NCI-H446 (cell line): Measurements from ENCODE around the gene UMAD1.
"Not testable (repeated sequence)": the region's sequence is repeated elsewhere in the genome, so short reads cannot be mapped to it uniquely, and the experiment has no call there.

Experiments used
- DNase-seq, 2 experiments: peaks; one replicate each; lab custom pipeline; 2025; lab: John Stamatoyannopoulos, UW

Gene UMAD1

DNA sequence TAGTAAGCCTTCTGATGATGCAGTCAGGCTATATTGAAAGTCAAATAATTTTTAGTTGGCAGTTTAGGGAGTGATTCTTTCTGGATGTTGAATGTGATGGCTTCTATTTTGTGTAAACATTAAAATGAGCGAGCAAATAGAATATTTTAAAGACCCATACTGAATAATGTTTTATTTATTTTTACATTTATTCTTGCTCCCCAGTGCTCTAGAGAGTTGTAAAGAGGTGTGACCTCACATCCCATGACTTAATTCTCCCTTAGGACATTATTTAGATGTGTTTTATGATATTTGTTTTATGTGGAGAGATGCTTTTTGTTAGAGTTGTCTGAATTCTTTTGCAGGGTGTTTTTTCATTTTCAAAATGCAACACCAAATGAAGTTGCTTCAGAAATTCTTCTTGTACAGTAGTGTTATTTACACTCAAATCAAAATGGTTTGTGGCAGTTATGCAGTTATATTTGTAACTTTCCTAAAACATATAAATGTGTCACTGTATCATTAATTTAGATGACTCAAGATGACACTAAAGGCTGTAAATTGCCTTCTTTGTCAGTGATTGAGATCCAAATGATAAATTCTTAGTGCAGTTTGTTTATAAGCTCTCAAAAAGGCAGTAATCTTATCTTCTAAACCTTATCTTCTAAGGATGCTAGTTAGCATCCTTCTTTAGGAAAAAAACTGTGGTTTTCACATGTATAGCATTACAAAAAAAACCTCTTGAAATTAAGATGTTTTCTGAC, 12.4 kb downstream of the UMAD1 start:
- DNase-seq, result no peak

DNA sequence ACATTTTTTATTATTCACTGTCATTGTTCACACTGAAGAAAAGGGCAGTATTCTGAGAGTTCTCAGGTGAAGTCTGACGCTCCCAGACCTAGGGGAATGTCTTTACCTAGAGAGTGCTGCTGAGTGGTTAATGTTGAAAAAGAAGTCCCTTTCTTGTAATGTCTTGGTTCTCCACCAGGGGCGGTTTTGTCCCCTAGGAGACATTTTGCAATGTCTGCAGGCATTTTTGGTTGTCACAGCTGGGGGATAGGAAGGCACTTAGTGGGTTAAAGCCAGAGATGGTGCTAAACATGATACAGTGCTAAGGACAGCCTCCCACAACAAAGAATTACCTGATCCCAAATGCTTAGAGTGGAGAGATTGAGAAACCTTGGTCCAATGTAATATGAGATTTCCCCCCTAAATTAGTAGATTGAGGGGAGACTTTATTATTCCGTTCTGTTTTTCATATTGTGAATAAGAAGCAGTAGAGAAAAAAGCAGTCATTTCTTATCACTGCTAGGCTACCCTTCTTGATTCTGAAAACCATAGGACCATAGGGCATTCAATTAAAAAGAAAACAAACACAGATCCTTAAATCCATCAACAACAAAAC, 13.1 kb downstream of the UMAD1 start:
- DNase-seq, result no peak

DNA sequence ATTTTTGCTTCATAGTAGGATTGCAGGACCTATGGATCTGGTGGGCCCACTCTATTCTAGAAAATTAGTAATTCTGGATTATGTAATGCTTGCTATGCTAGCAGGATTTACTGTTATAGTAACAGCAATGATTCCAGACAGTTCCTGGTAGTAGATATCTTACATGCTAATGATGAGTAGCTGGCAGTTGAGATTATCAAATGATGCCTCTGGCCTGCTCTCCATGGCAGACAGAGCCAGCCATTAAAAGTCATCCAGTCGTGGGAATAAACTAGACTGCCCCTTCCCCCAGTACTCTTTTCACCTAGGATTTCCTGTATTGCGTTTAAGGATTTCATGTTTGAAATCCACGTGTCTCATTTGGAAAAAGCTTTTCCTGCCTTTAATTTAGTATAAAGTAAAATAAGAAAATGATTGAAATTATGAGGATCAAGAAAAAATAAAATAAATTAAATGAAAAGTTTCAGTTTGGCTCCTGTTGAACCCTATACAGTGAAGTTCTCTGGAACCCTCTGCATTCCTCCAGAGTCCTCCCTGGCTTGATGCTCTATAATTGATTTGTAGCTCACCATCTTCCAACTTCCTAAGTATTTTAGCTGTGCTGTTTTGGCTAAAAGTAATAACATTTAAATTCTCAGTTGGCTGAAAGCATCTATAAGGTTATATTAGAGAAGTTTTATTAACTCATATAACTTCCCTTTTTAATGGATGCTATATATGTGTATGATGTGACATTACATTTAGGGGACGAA, 14.6 kb downstream of the UMAD1 start:
- no peak for DNase-seq

DNA sequence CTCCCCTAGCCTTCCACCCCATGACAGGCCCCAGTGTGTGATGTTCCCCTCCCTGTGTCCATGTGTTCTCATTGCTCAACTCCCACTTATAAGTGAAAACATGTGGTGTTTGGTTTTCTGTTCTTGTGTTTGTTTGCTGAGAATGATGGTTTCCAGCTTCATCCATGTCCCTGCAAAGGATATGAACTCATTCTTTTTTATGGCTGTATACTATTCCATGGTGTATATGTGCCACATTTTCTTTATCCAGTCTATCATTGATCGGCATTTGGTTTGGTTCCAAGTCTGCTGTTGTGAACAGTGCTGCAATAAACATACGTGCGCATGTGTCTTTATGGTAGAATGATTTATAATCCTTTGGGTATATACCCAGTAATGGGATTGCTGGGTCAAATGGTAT, 15.9 kb downstream of the UMAD1 start:
- DNase-seq, result not testable (repeated sequence)

DNA sequence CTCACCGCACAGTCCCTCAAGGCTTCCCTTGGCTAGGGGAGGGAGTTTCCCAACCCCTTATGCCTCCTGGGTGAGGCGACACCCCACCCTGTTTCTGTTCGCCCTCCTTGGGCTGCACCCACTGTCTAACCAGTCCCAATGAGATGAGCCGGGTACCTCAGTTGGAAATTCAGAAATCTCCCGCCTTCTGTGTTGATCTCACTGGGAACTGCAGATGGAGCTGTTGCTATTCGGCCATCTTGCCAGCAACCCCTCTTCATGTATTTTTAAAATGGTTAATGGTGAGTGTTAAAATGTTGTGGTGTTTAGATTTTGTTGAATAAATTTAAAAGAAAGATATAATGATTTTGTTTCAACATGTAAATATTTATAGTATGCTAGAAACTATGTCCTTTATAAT, 22.0 kb downstream of the UMAD1 start:
- peak in 1 of 2 experiments; percentile 40 for DNase-seq

DNA sequence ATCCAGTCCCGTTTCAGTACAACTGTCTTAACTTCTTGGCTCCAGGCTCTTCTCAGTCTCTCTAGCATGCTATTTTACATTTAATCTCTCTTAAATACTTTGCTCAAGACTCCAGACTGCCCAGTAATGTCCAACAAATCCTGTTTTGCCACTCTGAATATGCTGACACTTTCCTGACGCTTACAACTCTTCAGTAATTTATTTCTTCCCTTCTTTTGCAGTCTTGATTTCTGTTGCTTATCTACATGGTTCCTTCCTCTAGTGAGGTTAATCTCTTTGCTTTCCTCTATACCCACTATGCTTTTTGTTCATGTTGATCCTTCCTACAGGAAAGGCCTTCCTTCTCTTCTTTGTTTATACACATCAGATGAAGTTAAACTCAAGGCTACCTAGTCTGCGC, 23.7 kb downstream of the UMAD1 start:
- DNase-seq, result no peak

DNA sequence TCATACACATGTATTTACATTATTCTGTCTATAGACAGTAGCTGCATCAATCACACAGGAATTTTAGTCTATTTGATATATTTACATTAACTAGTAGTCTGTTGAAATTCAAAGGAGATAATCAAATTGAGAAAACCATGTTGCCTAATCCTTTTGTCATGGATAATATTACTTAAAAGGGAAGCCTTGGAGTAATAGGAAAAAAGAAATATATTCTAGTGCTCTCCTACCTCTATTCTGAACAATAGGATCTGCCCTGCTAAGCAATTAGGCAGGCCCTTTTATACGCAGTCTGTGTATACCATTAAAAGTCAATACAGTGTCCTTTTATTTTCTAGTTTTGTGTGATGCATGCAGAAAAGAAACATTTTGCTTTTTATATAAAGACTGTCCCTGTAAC, 24.5 kb downstream of the UMAD1 start:
- no peak for DNase-seq

DNA sequence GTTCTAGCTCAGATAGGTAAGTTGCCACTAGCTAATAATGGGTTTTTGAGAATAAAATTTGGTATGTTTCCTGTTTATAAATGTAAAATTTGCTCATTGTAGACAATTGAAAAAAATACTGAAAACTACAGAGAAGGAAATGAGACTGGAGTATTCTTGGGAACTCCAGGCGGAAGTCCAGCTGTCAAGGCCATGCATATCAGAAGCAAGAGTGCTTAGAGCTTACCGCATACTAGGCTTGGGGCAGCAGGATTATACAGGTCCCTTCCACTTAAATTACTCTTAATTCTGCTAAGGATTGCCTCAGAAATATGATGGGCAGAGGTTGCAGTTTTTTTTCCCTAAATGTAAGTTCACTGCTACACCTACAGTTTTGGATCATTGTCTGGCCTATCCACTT, 26.6 kb downstream of the UMAD1 start:
- no peak for DNase-seq

DNA sequence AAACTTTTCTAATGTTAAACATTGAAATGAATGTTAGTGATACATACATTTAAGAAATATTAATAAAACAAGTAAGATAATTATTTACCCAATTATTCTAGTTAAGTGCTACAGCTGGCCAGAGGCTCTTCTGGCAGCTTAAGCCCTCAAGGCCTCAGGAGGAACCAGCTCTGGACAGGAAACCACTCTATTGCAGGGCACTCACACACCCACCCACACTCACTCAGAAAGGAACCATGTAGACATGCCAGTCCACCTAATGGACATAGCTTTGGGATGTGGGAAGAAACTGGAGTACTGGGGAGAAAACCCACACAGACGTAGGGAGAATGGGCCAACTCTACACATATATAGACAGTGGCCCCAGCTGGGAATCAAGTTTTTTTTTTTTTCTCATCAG, 28.2 kb downstream of the UMAD1 start:
- DNase-seq, result no peak

DNA sequence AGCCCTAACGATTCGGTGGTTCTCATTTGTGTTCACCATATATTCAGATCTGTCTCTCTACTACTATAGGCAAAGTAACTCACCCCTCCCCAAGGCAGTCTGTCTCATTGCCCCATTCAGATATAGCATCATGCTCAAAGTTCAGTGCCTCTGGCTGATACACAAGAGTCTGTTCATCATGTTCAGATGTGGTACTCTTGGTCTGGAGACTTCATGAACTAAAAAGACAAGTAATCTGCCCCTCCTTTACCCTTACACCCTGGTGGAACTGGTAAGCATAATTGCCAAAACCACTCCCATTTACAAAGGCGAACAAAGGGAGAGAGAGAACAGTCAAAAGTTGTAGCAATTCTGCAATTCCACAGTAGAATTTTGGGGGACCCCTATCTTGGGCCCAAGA, 29.9 kb downstream of the UMAD1 start:
- DNase-seq, result no peak

DNA sequence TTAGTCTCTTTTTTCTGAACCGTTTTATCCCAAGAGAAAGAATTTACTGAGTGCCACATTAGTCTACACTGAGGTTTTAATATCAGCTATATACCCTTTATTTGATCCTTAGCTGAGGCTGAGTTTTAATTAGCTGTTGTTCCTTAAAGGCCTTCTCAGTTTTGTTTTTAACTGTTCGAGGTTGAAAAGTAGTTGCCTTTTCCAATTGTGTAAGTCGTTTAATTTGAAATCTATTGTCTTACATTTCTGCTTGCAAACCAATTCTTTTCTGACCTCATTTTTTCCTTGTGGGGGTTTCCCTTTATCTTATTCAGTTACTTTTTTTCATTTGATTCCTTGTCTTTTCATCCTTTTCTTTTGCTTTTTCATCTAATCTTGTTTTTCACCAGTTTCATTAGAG, 30.8 kb downstream of the UMAD1 start:
- DNase-seq, result no peak

DNA sequence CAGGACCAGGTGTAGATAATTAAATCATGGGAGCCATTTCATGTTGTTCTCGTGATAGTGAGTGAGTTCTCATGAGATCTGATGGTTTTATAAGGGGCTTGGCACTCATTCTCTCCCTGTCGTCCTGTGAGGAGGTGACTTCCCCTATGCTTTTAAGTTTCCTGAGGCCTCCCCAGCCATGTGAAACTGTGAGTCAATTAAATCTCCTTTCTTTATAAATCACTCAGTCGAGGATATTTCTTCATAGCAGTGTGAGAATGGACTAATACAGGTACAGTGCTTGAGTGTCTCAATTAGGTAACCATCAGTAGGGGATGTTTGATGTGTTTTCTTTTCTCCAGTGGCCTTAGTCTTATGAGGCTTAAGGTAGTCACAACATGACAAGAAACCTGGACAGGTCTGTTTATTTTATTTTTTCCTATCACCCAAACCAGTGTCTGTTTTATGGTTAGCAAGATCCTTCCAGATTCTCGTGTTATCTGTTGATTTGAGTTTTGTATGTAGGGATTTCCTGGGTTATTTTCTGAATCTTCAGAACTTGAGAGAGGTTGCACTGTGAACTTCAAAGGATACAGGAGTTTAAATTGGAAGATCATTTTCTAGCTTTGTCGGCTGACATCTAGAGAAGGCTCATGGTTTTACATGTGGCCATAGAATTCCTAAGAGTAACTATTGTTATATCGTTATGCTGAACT, 32.1 kb downstream of the UMAD1 start:
- DNase-seq, result no peak

DNA sequence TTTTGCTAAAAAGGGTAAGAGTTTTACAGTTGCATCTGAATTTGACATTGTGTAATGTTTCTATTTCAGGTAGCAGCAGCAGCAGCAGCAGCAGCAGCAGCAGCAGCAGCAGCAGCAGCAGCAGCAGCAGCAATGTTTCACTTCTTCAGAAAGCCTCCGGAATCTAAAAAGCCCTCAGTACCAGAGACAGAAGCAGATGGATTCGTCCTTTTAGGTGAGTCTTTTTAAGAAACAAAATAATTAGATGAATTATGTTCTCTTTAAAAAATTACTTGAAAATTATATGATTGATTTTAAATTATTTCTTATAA, 32.6 kb downstream of the UMAD1 start:
- DNase-seq, result no peak

DNA sequence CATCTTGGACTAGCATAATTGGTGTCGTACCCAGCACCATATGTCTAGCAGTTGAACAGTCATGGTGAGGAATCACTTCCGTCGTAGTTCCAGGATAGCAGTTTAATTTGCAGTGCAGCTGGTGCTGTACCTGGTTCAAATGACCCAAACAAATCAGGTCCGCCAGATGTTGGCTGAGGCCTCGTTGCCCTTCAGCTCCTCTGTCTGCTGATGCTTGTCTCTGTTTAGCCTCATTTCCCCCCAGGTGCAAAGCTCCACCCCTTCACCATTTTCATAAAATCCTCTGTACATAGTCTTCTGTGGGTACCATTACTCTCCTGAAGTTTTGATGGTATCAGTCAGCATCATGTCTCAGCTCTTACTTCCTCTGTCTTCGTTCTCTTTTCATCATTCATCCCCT, 35.1 kb downstream of the UMAD1 start:
- DNase-seq, result no peak

DNA sequence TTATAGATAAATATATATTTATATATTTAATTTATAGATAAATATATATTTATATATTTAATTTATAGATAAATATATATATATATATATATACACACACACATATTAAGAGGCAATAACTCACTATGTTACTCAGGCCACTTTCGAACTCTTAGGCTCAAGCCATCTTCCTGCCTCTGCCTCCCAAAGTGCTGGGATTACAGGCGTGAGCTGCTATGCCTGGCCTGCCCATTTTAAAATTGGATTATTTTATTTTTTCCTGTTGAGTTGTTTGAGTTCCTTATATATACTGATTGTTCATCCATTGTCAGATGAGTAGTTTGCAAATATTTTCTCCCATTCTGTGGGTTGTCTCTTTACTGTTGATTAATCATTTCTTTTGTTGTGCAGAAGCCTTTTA, 39.1 kb downstream of the UMAD1 start:
- DNase-seq, result not testable (repeated sequence)

DNA sequence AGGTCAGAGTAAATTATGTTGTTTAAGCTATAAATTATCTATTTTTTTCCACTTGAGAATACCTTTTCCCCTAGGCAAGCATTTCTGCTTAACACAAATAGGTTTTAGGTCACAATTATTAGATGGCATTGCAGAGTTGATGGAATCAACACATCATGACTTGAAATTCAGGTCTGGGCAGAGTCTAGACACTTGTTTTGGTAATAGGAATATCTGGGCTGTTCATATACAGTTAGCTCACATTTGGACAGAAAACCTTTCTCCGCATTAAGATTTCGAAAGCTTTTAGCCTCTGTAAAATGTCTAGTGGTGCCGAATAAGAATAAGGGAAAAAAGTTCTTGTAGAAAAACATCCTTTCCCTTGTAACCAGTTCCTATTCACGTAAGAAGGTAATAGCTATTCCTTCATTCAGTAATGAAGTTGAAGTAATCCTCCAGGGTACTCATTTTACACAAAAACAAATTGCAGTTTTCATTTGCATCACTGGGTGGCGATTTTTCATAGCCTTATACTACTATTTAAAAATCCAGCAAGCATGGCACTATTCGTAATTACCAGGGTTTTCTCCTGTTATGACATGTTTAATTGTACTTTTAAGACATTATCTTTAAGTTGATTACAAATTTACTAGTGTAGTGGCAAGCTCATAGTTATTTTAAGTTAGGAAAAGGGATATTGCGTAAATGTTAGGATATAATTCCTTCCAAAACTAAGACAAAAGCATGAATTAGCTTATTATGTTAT, 40.8 kb downstream of the UMAD1 start:
- peak; percentile 91 to 92 for DNase-seq

DNA sequence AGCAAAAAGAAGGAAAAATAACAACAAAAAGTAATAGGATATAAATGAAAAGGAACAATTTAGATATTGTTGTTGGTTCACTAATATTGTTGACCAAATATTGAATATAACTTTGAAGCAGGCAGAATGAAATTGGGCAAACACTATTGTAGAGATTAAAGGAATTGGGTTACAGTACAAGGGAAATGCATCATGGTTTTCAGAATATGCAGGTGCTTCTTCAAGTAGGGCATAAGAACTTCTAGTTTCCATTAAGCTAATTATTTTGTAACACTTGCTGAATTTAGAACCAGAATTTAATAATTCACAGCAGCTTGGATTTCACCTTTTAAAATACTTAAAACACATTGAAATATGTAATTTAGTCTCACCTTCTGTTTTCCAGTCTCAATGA, 41.4 kb downstream of the UMAD1 start:
- no peak for DNase-seq

DNA sequence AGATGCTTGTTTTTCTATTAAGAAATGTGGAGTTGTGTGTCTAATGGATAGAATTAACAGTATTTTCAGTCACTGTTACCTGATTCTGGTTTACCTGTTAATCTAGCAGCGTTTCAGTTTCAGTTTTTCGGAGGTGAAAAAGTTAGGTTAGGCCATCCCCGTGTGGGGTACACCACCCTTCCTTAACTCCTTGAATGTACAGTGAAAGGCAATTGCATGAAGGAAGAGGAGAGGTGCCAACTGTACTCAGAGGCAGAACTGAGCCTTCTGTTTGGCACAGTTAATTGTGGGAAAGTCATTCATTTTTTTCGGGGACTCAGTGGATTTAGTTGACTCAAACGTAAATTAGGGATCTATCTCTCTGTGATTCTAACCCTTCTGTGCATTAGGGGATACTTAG, 42.3 kb downstream of the UMAD1 start:
- peak; percentile 41 to 50 for DNase-seq

DNA sequence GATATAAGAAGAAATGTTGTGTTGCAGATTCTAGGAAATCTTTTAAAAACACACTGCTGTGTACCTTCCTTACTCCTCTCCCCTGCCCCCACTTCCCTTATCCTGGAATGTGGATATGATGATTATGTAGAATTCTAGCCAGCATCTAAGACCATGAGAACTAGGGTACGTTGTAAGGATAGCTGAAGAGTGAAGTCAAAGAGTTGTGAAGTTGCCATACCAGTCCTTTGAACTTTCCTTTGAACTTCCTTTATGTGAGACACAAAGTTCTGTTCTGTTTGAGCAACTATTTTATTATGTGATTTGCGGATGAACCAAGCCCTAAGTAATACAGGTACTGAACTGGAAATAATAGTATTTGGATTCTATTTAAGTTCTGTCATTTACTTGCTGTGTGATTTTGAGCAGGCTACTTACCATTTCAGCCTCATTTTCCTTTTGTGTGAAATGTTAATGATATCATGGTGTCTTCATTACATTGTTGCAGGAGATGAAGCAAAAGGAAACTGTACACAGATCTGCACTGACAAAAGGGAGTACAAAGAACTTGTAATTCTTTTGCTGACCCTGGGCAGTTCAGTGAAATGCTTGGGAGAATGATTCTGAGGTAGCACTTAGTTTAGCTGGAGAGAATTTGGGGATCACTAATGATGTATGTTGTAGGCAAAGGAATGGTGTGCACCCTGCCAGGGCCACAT, 46.4 kb downstream of the UMAD1 start:
- DNase-seq, result no peak

DNA sequence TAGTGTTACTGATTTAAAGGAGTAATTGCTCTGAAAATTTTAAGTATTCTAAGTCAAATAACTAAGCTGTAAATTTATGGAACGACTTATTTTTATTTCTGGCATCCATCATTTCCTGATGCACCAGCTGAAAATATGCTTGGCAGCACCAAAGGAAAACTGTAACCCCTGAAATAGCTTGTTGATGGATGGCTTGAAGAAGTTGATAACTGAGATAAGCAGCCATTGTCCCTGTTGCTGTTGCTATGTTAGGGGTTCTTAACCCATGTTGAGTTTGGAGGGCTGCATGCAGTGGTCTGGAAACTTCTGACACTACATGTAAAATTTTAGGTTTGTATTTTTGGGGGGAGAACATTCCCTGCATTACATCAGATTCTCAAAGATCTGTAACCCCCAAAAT, 47.2 kb downstream of the UMAD1 start:
- DNase-seq, result no peak

DNA sequence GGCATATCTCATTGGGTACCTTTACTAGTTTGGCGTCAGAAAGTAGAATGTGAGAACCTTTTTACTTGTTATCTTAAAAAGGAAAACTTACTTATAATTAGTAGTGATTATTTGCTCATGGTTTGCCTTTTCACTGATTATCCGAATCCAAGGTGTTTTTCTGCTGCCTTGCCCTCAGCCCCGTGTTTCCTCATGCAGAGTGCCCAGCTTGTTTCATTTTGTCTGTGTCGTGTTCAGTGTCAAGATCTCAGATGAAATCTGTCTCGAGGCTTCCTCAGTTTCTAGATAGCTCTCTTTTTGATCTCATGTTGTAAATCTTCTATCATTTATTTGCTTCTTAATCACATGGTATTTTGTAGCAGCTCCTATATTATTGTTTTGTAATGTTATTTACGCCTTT, 47.8 kb downstream of the UMAD1 start:
- DNase-seq, result no peak

DNA sequence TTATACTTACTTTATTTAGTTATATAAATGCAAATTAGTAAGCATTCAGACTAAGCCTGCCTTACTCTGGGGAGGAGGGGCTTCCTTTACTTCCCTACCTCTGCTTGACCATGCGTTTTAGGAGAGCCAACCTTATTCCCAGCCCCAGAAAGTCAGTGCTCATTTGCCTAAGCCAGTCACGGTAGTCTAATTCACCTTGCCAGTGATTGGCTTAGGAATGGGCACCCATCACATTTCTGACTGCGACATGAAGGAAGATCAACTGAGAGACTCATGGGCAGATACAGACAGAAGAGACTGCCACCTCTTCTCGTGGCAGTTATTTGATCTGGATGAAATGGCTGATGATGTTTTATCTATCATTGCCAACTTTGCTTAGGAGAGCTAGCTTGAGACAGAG, 48.4 kb downstream of the UMAD1 start:
- no peak for DNase-seq
